ENCODE data around the gene TIMP3. TPM values are rescaled to one million over a fixed set of nuclear protein-coding genes. Genes with fewer than 3 reads are reported as not detected.
A peak's percentile ranks its signal among the peaks of the same experiment; 100 is the strongest.

The TIMP3 gene
- total RNA-seq, 1 experiment from 2014 or later = 0.87 TPM

GRCh38 chr22:32858121-32858703 lies 56.7 kb downstream of the TIMP3 start:
- Histone ChIP-seq H2AK5ac (ENCODE audit: insufficient read length, low read length) (no peak overlapping the region), H3K23me2 (ENCODE audit: insufficient read length, low read depth, low read length, poor library complexity, severe bottlenecking) (no peaks in the 10 kb centered on the region), H3K4me1 (ENCODE audit: insufficient read depth, low read length) (no peaks in the 10 kb centered on the region), H4K8ac (replicated peaks; ENCODE audit: insufficient read length, low read depth, low read length) (no peak overlapping the region), H3K56ac (ENCODE audit: insufficient read length, low read depth, low read length) (no peak overlapping the region), H3K9me3 (ENCODE audit: control insufficient read depth, low read depth, low read length) (no peaks in the 10 kb centered on the region), H2BK5ac (ENCODE audit: insufficient read length, low read length) (no peak overlapping the region), H2BK20ac (ENCODE audit: low read depth, low read length, poor library complexity, severe bottlenecking) (no peak overlapping the region), H4K91ac (ENCODE audit: insufficient read length, low read depth, low read length) (no peak overlapping the region), H3K9ac (ENCODE audit: extremely low read depth, insufficient read length, low read length) (no peak overlapping the region), H2BK120ac (ENCODE audit: low read depth, low read length, poor library complexity, severe bottlenecking) (no peak overlapping the region), H3K79me2 (ENCODE audit: insufficient read depth, low read length) (no peaks in the 10 kb centered on the region), H2AFZ (ENCODE audit: low read length) (no peak overlapping the region), H3K14ac (ENCODE audit: insufficient read depth, low read length) (no peak overlapping the region), H3K4ac (ENCODE audit: low read depth, low read length) (no peak overlapping the region), H2BK12ac (ENCODE audit: insufficient read length, low read depth, low read length) (no peak overlapping the region), H3K4me2 (ENCODE audit: insufficient read depth, insufficient read length, low read length) (no peak overlapping the region), H3T11ph (ENCODE audit: low read length) (no peak overlapping the region), H3K23ac (ENCODE audit: insufficient read length, low read depth, low read length) (no peak overlapping the region), H3K18ac (ENCODE audit: insufficient read length, low read depth, low read length) (no peak overlapping the region), H4K5ac (ENCODE audit: insufficient read length, low read depth, low read length) (no peak overlapping the region), H3K27ac (ENCODE audit: insufficient read length, low read depth, low read length) (no peak overlapping the region), H2BK15ac (ENCODE audit: low read depth, low read length) (no peak overlapping the region), H3K27me3 (ENCODE audit: insufficient read depth, low read length) (no peaks in the 10 kb centered on the region), H4K20me1 (ENCODE audit: control insufficient read depth, insufficient read depth, insufficient read length) (no peaks in the 10 kb centered on the region), H3K79me1 (ENCODE audit: insufficient read depth, low read depth, low read length, poor library complexity, severe bottlenecking) (no peaks in the 10 kb centered on the region)
- no peak overlapping the region for H3K4me3 Mint-ChIP-seq
- no CpG with 5 or more reads among the region's 3 CpGs for WGBS (ENCODE audit: extremely low coverage, insufficient read length, low lambda C conversion rate)
- no peaks in the 10 kb centered on the region for H3K9me3 Mint-ChIP-seq
- H3K36me3 Mint-ChIP-seq (ENCODE audit: insufficient read depth in 1 of 3, low read depth in 3 of 3) = peaks cover 0 to 69% (median 53%) of the 10 kb centered on the region in 3 experiments; a peak in 5 of 7 replicates
- H3K27ac Mint-ChIP-seq = peak overlapping the region in 1 of 3 experiments; percentile 27; a peak in 3 of 7 replicates
- no peak for TF ChIP-seq CTCF (conservative IDR thresholded peaks at IDR 0.05)
- no peaks in the 10 kb centered on the region for H3K4me1 Mint-ChIP-seq
- no peak for DNase-seq
- no peaks in the 10 kb centered on the region; the same call in 1 of the 2 replicates for H3K27me3 Mint-ChIP-seq (ENCODE audit: low read depth)
